Muscle layer of duodenum (tissue), 2 donors: ENCODE results near the gene AFF4.
"Not testable (repeated sequence)": the region's sequence is repeated elsewhere in the genome, so short reads cannot be mapped to it uniquely, and the experiment has no call there.

Experiments
- H3K27ac ChIP-seq: one replicate; pipeline ENCODE4 v1.7.0; 2013; ENCODE audit warnings: mild to moderate bottlenecking, low read length
- H3K27me3 ChIP-seq: one replicate; pipeline ENCODE4 v1.7.0; 2013; ENCODE audit warnings: low read depth, mild to moderate bottlenecking, control low read depth, low read length
- H3K36me3 ChIP-seq, 2 donors: one replicate each; pipeline ENCODE4 v1.7.0; 2013; ENCODE audit warnings: low read length in 2 of 2, control low read depth in 1 of 2, mild to moderate bottlenecking in 1 of 2; ENCODE audit not compliant: insufficient read depth in 2 of 2, control insufficient read depth in 1 of 2
- H3K4me1 ChIP-seq, 2 donors: one replicate each; pipeline ENCODE4 v1.7.0; 2013; ENCODE audit warnings: low read length in 2 of 2, mild to moderate bottlenecking in 2 of 2, control low read depth in 1 of 2, moderate library complexity in 1 of 2; ENCODE audit not compliant: insufficient read depth in 2 of 2, control insufficient read depth in 1 of 2
- H3K4me3 ChIP-seq, 2 donors: one replicate each; pipeline ENCODE4 v1.7.0; 2013; ENCODE audit warnings: low read length in 2 of 2, low read depth in 1 of 2, mild to moderate bottlenecking in 1 of 2
- H3K9me3 ChIP-seq, 2 donors: one replicate each; pipeline ENCODE4 v1.7.0; 2013; ENCODE audit warnings: low read length in 2 of 2, control low read depth in 1 of 2, mild to moderate bottlenecking in 1 of 2; ENCODE audit not compliant: control insufficient read depth in 1 of 2
- donor health status: healthy.

The AFF4 gene

GRCh38 chr5:132949136-132949535 lies 14.3 kb downstream of the AFF4 start:
- Histone ChIP-seq H3K27ac (no peak overlapping the region), H3K9me3 (no peaks in the 10 kb centered on the region), H3K4me1 (peaks cover 5 to 25% of the 10 kb centered on the region in 2 donors), H3K4me3 (no peak overlapping the region), H3K27me3 (no peaks in the 10 kb centered on the region), H3K36me3 (no peaks in the 10 kb centered on the region)

- Histone ChIP-seq H3K27ac (no peak overlapping the region), H3K27me3 (no peaks in the 10 kb centered on the region), H3K4me1 (peaks cover 3 to 16% of the 10 kb centered on the region in 2 donors), H3K36me3 (no peaks in the 10 kb centered on the region), H3K4me3 (no peak overlapping the region), H3K9me3 (no peaks in the 10 kb centered on the region)
Observed at GRCh38 chr5:132947671-132948070, 15.8 kb downstream of the AFF4 start.

- H3K4me3 ChIP-seq, H3K27ac ChIP-seq, H3K27me3 ChIP-seq, H3K9me3 ChIP-seq, H3K36me3 ChIP-seq: not testable (repeated sequence)
- peaks cover 3 to 22% of the 10 kb centered on the region in 2 donors for H3K4me1 ChIP-seq
Observed at GRCh38 chr5:132945315-132945714, 18.1 kb downstream of the AFF4 start.

- Histone ChIP-seq H3K27ac (no peak overlapping the region), H3K4me1 (peaks cover 3 to 15% of the 10 kb centered on the region in 2 donors), H3K4me3 (no peak overlapping the region), H3K27me3 (no peaks in the 10 kb centered on the region), H3K9me3 (no peaks in the 10 kb centered on the region), H3K36me3 (no peaks in the 10 kb centered on the region)
Observed at GRCh38 chr5:132943362-132944022, 19.9 kb downstream of the AFF4 start.

- H3K27ac ChIP-seq = no peak overlapping the region
- no peaks in the 10 kb centered on the region for H3K27me3 ChIP-seq
- no peaks in the 10 kb centered on the region for H3K9me3 ChIP-seq
- H3K4me1 ChIP-seq = peaks cover 3 to 22% of the 10 kb centered on the region in 2 donors
- no peak overlapping the region for H3K4me3 ChIP-seq
- peaks cover 0 to 5% of the 10 kb centered on the region in 2 donors for H3K36me3 ChIP-seq
Observed at GRCh38 chr5:132941331-132941730, 22.1 kb downstream of the AFF4 start.

GRCh38 chr5:132928062-132928407 lies 35.4 kb downstream of the AFF4 start:
- Histone ChIP-seq H3K36me3 (peaks cover 35 to 59% of the 10 kb centered on the region in 2 donors), H3K4me1 (peaks cover 4 to 8% of the 10 kb centered on the region in 2 donors), H3K4me3 (no peak overlapping the region), H3K9me3 (no peaks in the 10 kb centered on the region), H3K27me3 (no peaks in the 10 kb centered on the region), H3K27ac (no peak overlapping the region)

- Histone ChIP-seq H3K9me3 (no peaks in the 10 kb centered on the region), H3K27ac (no peak overlapping the region), H3K36me3 (peaks cover 31 to 57% of the 10 kb centered on the region in 2 donors), H3K27me3 (no peaks in the 10 kb centered on the region), H3K4me1 (peaks cover 4 to 8% of the 10 kb centered on the region in 2 donors), H3K4me3 (no peak overlapping the region)
Observed at GRCh38 chr5:132927355-132928061, 35.9 kb downstream of the AFF4 start.

GRCh38 chr5:132926437-132926836 lies 37.0 kb downstream of the AFF4 start:
- Histone ChIP-seq H3K27me3 (no peaks in the 10 kb centered on the region), H3K27ac (no peak overlapping the region), H3K36me3 (peaks cover 30 to 60% of the 10 kb centered on the region in 2 donors), H3K4me1 (peaks cover 4 to 8% of the 10 kb centered on the region in 2 donors), H3K9me3 (no peaks in the 10 kb centered on the region), H3K4me3 (no peak overlapping the region)

- no peaks in the 10 kb centered on the region for H3K9me3 ChIP-seq
- H3K27me3 ChIP-seq = no peaks in the 10 kb centered on the region
- H3K4me1 ChIP-seq = no peaks in the 10 kb centered on the region
- peaks cover 5 to 33% of the 10 kb centered on the region in 2 donors for H3K36me3 ChIP-seq
- H3K27ac ChIP-seq = no peak overlapping the region
- no peak overlapping the region for H3K4me3 ChIP-seq
Observed at GRCh38 chr5:132916086-132916485, 47.3 kb downstream of the AFF4 start.

GRCh38 chr5:132915681-132916080 lies 47.8 kb downstream of the AFF4 start:
- H3K4me1 ChIP-seq = no peaks in the 10 kb centered on the region
- H3K9me3 ChIP-seq = no peaks in the 10 kb centered on the region
- peaks cover 9 to 29% of the 10 kb centered on the region in 2 donors for H3K36me3 ChIP-seq
- no peak overlapping the region for H3K27ac ChIP-seq
- H3K4me3 ChIP-seq = no peak overlapping the region
- no peaks in the 10 kb centered on the region for H3K27me3 ChIP-seq

GRCh38 chr5:132909702-132910101 lies 53.7 kb downstream of the AFF4 start:
- Histone ChIP-seq H3K9me3 (no peaks in the 10 kb centered on the region), H3K36me3 (peaks cover 6 to 17% of the 10 kb centered on the region in 2 donors), H3K27ac (no peak overlapping the region), H3K4me3 (no peak overlapping the region), H3K27me3 (no peaks in the 10 kb centered on the region), H3K4me1 (no peaks in the 10 kb centered on the region)
